ENCODE results near the gene CDK6. TPM values are rescaled to one million over a fixed set of nuclear protein-coding genes. Genes with fewer than 3 reads are reported as not detected.

Gene CDK6
- total and polyA plus RNA-seq, 2 experiments from 2014 or later = 7.4 to 23.7 TPM

GRCh38 chr7:92802406-92802805 lies 34.0 kb downstream of the CDK6 start (continued):
- TF ChIP-seq STAT1 (IDR thresholded peaks at IDR 0.05; ENCODE audit: unreplicated experiment) (no peak), CTCF (conservative IDR thresholded peaks at IDR 0.05; ENCODE audit: low read depth in 2 of 2) (no peak), ETS1 (IDR thresholded peaks at IDR 0.05) (no peak), REST (IDR thresholded peaks at IDR 0.05; ENCODE audit: unreplicated experiment) (no peak), POLR2AphosphoS5 (IDR thresholded peaks at IDR 0.05; ENCODE audit: low read depth) (no peak)

- Mint-ChIP-seq H3K4me3 (no peak overlapping the region), H3K9me3 (no peaks in the 10 kb centered on the region; the same call in 2 of the 3 replicates), H3K27ac (no peak overlapping the region), H3K27me3 (ENCODE audit: insufficient read depth, low read depth, poor library complexity) (peaks cover 2% of the 10 kb centered on the region), H3K4me1 (no peaks in the 10 kb centered on the region; the same call in 2 of the 3 replicates), H3K36me3 (ENCODE audit: low read depth) (no peaks in the 10 kb centered on the region)
- H2AFZ ChIP-seq = no peak overlapping the region
- H4K20me1 ChIP-seq (replicated peaks; ENCODE audit: insufficient read depth) = no peaks in the 10 kb centered on the region
- H3K9me2 ChIP-seq (ENCODE audit: insufficient read depth) = peaks cover 11% of the 10 kb centered on the region
- peaks cover 11% of the 10 kb centered on the region; the same call in 1 of the 2 replicates for H3K79me2 ChIP-seq (replicated peaks; ENCODE audit: insufficient read depth)
- H3K4me3 ChIP-seq = no peak overlapping the region
- no peak overlapping the region for H3K4me2 ChIP-seq
- no peaks in the 10 kb centered on the region for H3K36me3 ChIP-seq (ENCODE audit: insufficient read depth)
- no peak for DNase-seq (ENCODE audit: low spot score)
- H3K27ac ChIP-seq (ENCODE audit: low read depth) = no peak overlapping the region
- H3K27me3 ChIP-seq (ENCODE audit: insufficient read depth) = no peaks in the 10 kb centered on the region
- no peak for ATAC-seq
- peaks cover 12% of the 10 kb centered on the region; the same call in 1 of the 2 replicates for H3K4me1 ChIP-seq (ENCODE audit: insufficient read depth)
- no peaks in the 10 kb centered on the region for H3F3A ChIP-seq (replicated peaks; ENCODE audit: low read depth)
- no peak for TF ChIP-seq STAT1 (IDR thresholded peaks at IDR 0.05; ENCODE audit: unreplicated experiment)
- no peak for TF ChIP-seq JUNB (IDR thresholded peaks at IDR 0.05; ENCODE audit: unreplicated experiment)
- no peak for TF ChIP-seq ZNF114 (CRISPR knock-in tag; IDR thresholded peaks at IDR 0.05)
- no peak for TF ChIP-seq ZNF462 (CRISPR knock-in tag; IDR thresholded peaks at IDR 0.05)
- TF ChIP-seq EZH2 (IDR thresholded peaks at IDR 0.05; ENCODE audit: low read depth, unreplicated experiment) = no peak
- no peak for TF ChIP-seq ZNF331 (CRISPR knock-in tag; IDR thresholded peaks at IDR 0.05; ENCODE audit: low read depth)
- no peak for TF ChIP-seq POLR2AphosphoS5 (IDR thresholded peaks at IDR 0.05; ENCODE audit: low read depth)
- TF ChIP-seq CREB1 (CRISPR knock-in tag; IDR thresholded peaks at IDR 0.05; ENCODE audit: low read depth) = no peak
- TF ChIP-seq NANOG (IDR thresholded peaks at IDR 0.05; ENCODE audit: borderline replicate concordance) = no peak
Observed at GRCh38 chr7:92799446-92800211, 36.7 kb downstream of the CDK6 start.
